ENCODE results near the gene SNX24.
A peak's percentile ranks its signal among the peaks of the same experiment; 100 is the strongest.

SNX24 gene

GRCh38 chr5:122845229-122846050 lies at the start of gene SNX24 (continued):
- no peak for TF ChIP-seq ZNF362 (tag by site-specific recombination; IDR thresholded peaks at IDR 0.05)
- no peak for TF ChIP-seq ZNF510 (tag by site-specific recombination; IDR thresholded peaks at IDR 0.05; ENCODE audit: insufficient replicate concordance)
- no peak for TF ChIP-seq ZNF274 (IDR thresholded peaks at IDR 0.05; ENCODE audit: low read length)
- TF ChIP-seq ZNF274 (tag by site-specific recombination; IDR thresholded peaks at IDR 0.05; ENCODE audit: borderline replicate concordance) = no peak
- TF ChIP-seq PBX3 (CRISPR knock-in tag; IDR thresholded peaks at IDR 0.05) = peak; percentile 56; the same call in 1 of the 2 replicates
- TF ChIP-seq ZFP37 (tag by site-specific recombination; IDR thresholded peaks at IDR 0.05) = no peak
- no peak for TF ChIP-seq ZNF621 (tag by site-specific recombination; IDR thresholded peaks at IDR 0.05)
- no peak for TF ChIP-seq FEZF1 (tag by site-specific recombination; IDR thresholded peaks at IDR 0.05)
- no peak for TF ChIP-seq ZNF391 (tag by site-specific recombination; IDR thresholded peaks at IDR 0.05; ENCODE audit: borderline replicate concordance, low read depth)
- TF ChIP-seq REST (tag by site-specific recombination; IDR thresholded peaks at IDR 0.05) = peak; percentile 30; the same call in 1 of the 2 replicates
- no peak for TF ChIP-seq PRDM2 (tag by site-specific recombination; IDR thresholded peaks at IDR 0.05; ENCODE audit: borderline replicate concordance)
- TF ChIP-seq PRDM10 (tag by site-specific recombination; IDR thresholded peaks at IDR 0.05) = peak; percentile 74
- no peak for TF ChIP-seq ZNF473 (tag by site-specific recombination; IDR thresholded peaks at IDR 0.05)
- no peak for TF ChIP-seq ZNF548 (tag by site-specific recombination; IDR thresholded peaks at IDR 0.05)
- TF ChIP-seq ZNF488 (tag by site-specific recombination; IDR thresholded peaks at IDR 0.05) = no peak
- TF ChIP-seq ZNF24 (tag by site-specific recombination; IDR thresholded peaks at IDR 0.05) = no peak
- no peak for TF ChIP-seq ZNF404 (tag by site-specific recombination; IDR thresholded peaks at IDR 0.05)
- TF ChIP-seq ZNF571 (tag by site-specific recombination; IDR thresholded peaks at IDR 0.05) = no peak
- no peak for TF ChIP-seq PRDM6 (tag by site-specific recombination; IDR thresholded peaks at IDR 0.05)
- TF ChIP-seq KLF8 (tag by site-specific recombination; IDR thresholded peaks at IDR 0.05) = peak; percentile 63

Data from HEK293 (cell line).